Dendritic cell treated with granulocyte-macrophage colony-stimulating factor and Interleukin-4, amounts not matched to agents 40 ng/mL and 50 ng/mL, for 4 days (primary cell): Measurements from ENCODE around the gene TPO.
"Not testable (repeated sequence)": the region's sequence is repeated elsewhere in the genome, so short reads cannot be mapped to it uniquely, and the experiment has no call there.

Source experiments
- H3K27ac Mint-ChIP-seq: one replicate; pipeline ENCODE4 v1.8.0; 2022; ENCODE audit warnings: mild to moderate bottlenecking, mixed read lengths
- H3K27me3 Mint-ChIP-seq: one replicate; pipeline ENCODE4 v1.8.0; 2022; ENCODE audit warnings: mild to moderate bottlenecking, mixed read lengths
- H3K36me3 Mint-ChIP-seq: one replicate; pipeline ENCODE4 v1.8.0; 2022; ENCODE audit warnings: low read depth, mixed read lengths
- H3K4me1 Mint-ChIP-seq: one replicate; pipeline ENCODE4 v1.8.0; 2022; ENCODE audit warnings: low read depth, mixed read lengths
- H3K4me3 Mint-ChIP-seq: one replicate; pipeline ENCODE4 v1.8.0; 2022; ENCODE audit warnings: mild to moderate bottlenecking, moderate library complexity, mixed read lengths
- H3K9me3 Mint-ChIP-seq: one replicate; pipeline ENCODE4 v1.8.0; 2022; ENCODE audit warnings: mixed read lengths
- intact Hi-C: fragments of 100-400 bp; cut with micrococcal nuclease; formaldehyde crosslinking; loops from one replicate; pipeline ENCODE4 v1.15.0; 2022

The TPO gene

DNA sequence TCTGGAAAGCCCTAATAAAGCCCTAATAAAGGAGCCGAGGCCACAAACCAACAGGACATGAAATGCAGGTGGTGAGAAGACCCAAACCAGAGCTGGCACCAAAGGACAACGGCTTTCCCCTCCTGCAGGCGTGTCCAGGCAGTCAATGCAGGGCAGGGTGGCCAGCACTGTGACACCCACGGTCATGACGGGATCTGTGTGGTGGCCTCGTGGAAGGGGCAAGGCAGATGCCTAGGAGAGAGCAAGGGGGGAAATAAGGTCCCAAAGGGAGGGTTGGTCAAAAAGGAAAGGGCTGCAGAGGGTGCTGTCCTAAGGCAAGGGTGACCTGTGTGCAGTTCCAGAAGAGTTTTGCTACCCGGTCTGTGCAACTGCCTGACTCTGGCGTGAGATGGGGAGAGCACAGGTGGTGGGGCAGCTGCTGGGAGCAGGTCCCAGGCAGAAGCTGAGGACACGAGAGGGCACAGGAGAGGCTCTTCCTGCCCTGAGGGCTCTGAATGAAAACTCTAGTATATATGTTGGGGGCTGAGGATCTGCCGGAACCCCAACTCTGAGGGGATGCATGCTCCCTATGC lies 156.7 kb downstream of the TPO start:
- Mint-ChIP-seq H3K4me1 (no peaks in the 10 kb centered on the region), H3K4me3 (no peak overlapping the region), H3K9me3 (peaks cover 23% of the 10 kb centered on the region), H3K36me3 (no peaks in the 10 kb centered on the region), H3K27ac (no peak overlapping the region), H3K27me3 (peaks cover 2% of the 10 kb centered on the region)
- intact Hi-C loops: no loop called here

GRCh38 chr2:1571477-1572417 lies 158.5 kb downstream of the TPO start:
- Mint-ChIP-seq H3K9me3 (peaks cover 14% of the 10 kb centered on the region), H3K4me3 (no peak overlapping the region), H3K27ac (no peak overlapping the region), H3K4me1 (no peaks in the 10 kb centered on the region), H3K36me3 (no peaks in the 10 kb centered on the region), H3K27me3 (peaks cover 2% of the 10 kb centered on the region)
- intact Hi-C loops: no loop called here

DNA sequence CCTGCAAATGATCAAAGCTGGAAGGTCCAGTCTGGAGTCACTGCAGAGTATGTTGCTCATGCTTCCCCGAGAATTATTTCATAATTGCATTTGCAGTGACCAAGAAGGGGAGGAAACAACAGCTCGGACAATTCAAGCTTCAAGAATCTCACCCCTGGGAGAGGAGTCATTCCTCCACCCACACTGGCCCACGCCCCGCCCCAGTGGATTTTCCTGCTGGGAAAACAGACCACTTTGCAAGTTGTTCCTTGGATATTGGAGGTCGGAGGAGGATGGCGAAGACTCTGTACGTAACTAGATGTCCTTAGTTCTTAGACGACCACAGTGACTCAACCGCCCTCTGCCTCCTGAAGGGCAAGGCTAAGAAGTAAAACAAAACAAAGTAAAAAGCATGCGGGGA lies 159.4 kb downstream of the TPO start:
- Mint-ChIP-seq H3K27me3 (peaks cover 2% of the 10 kb centered on the region), H3K4me1 (no peaks in the 10 kb centered on the region), H3K27ac (no peak overlapping the region), H3K36me3 (no peaks in the 10 kb centered on the region), H3K4me3 (no peak overlapping the region), H3K9me3 (peaks cover 5% of the 10 kb centered on the region)
- intact Hi-C loops: no loop called here

DNA sequence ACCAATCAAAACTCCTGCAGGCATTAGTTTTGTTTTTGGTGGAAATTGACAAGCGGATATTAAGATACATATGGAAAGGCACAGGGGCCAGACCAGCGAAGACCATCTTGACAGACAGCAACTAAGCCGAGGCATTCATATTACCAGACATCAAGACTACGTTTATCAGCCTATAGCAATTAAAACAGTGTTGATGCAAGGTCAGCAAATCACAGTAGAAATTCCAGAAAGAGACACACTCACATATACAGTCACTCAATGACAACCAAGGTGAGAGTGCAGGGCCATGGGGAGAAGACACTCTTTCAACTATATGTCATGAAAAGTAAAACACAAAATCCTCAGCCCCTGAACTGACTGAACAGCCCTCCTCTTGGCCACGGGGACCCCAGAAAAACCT lies 164.6 kb downstream of the TPO start:
- H3K9me3 Mint-ChIP-seq: no peaks in the 10 kb centered on the region
- no peaks in the 10 kb centered on the region for H3K36me3 Mint-ChIP-seq
- peaks cover 2% of the 10 kb centered on the region for H3K27me3 Mint-ChIP-seq
- no peak overlapping the region for H3K27ac Mint-ChIP-seq
- no peaks in the 10 kb centered on the region for H3K4me1 Mint-ChIP-seq
- intact Hi-C loops: no loop called here
- H3K4me3 Mint-ChIP-seq: no peak overlapping the region

GRCh38 chr2:1581257-1581964 lies 168.1 kb downstream of the TPO start:
- H3K9me3 Mint-ChIP-seq, intact Hi-C loops, H3K27me3 Mint-ChIP-seq, H3K4me1 Mint-ChIP-seq, H3K4me3 Mint-ChIP-seq, H3K36me3 Mint-ChIP-seq, H3K27ac Mint-ChIP-seq: not testable (repeated sequence)

- H3K9me3 Mint-ChIP-seq: no peaks in the 10 kb centered on the region
- intact Hi-C loops: no loop called here
- H3K27me3 Mint-ChIP-seq: no peaks in the 10 kb centered on the region
- no peaks in the 10 kb centered on the region for H3K36me3 Mint-ChIP-seq
- no peak overlapping the region for H3K27ac Mint-ChIP-seq
- H3K4me1 Mint-ChIP-seq: no peaks in the 10 kb centered on the region
- no peak overlapping the region for H3K4me3 Mint-ChIP-seq
Measured at GRCh38 chr2:1581965-1582625, 168.8 kb downstream of the TPO start.

- intact Hi-C loops: no loop called here
- Mint-ChIP-seq H3K4me1 (no peaks in the 10 kb centered on the region), H3K9me3 (no peaks in the 10 kb centered on the region), H3K27ac (no peak overlapping the region), H3K4me3 (no peak overlapping the region), H3K36me3 (no peaks in the 10 kb centered on the region), H3K27me3 (no peaks in the 10 kb centered on the region)
Measured at GRCh38 chr2:1582891-1583341, 169.7 kb downstream of the TPO start.

- no peak overlapping the region for H3K27ac Mint-ChIP-seq
- H3K4me1 Mint-ChIP-seq: no peaks in the 10 kb centered on the region
- no peaks in the 10 kb centered on the region for H3K9me3 Mint-ChIP-seq
- H3K4me3 Mint-ChIP-seq: no peak overlapping the region
- intact Hi-C loops: no loop called here
- no peaks in the 10 kb centered on the region for H3K36me3 Mint-ChIP-seq
- no peaks in the 10 kb centered on the region for H3K27me3 Mint-ChIP-seq
Measured at GRCh38 chr2:1584051-1584531, 170.8 kb downstream of the TPO start.

GRCh38 chr2:1584691-1585485 lies 171.6 kb downstream of the TPO start:
- Mint-ChIP-seq H3K4me1 (no peaks in the 10 kb centered on the region), H3K4me3 (no peak overlapping the region), H3K27ac (no peak overlapping the region), H3K9me3 (no peaks in the 10 kb centered on the region), H3K27me3 (no peaks in the 10 kb centered on the region), H3K36me3 (no peaks in the 10 kb centered on the region)
- intact Hi-C loops: no loop called here

DNA sequence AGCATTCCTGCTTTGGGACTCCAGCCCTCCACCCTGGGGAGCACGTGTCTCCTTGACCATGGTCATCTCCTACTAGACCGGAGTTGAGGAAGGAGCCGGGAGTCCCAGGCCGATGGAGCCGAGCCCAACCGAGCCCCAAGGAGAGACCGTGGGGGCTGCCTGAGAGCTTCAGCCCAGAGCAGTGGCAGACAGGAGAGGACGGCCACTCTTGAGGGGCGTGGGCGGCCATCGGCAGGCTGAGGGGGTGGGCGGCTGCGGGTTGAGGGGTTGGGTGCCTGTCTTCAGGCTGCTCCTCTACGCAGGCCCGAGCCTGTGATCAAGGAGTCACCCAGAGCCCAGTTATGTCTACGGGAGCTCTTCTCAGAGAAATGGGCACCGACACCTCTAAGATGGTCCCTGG lies 172.4 kb downstream of the TPO start:
- no peak overlapping the region for H3K27ac Mint-ChIP-seq
- H3K4me1 Mint-ChIP-seq: no peaks in the 10 kb centered on the region
- H3K4me3 Mint-ChIP-seq: no peak overlapping the region
- H3K27me3 Mint-ChIP-seq: no peaks in the 10 kb centered on the region
- intact Hi-C loops: no loop called here
- no peaks in the 10 kb centered on the region for H3K9me3 Mint-ChIP-seq
- H3K36me3 Mint-ChIP-seq: no peaks in the 10 kb centered on the region

- no peaks in the 10 kb centered on the region for H3K4me1 Mint-ChIP-seq
- no peaks in the 10 kb centered on the region for H3K27me3 Mint-ChIP-seq
- intact Hi-C loops: no loop called here
- H3K9me3 Mint-ChIP-seq: no peaks in the 10 kb centered on the region
- H3K4me3 Mint-ChIP-seq: no peak overlapping the region
- no peaks in the 10 kb centered on the region for H3K36me3 Mint-ChIP-seq
- H3K27ac Mint-ChIP-seq: no peak overlapping the region
Measured at GRCh38 chr2:1586251-1586922, 173.1 kb downstream of the TPO start.

DNA sequence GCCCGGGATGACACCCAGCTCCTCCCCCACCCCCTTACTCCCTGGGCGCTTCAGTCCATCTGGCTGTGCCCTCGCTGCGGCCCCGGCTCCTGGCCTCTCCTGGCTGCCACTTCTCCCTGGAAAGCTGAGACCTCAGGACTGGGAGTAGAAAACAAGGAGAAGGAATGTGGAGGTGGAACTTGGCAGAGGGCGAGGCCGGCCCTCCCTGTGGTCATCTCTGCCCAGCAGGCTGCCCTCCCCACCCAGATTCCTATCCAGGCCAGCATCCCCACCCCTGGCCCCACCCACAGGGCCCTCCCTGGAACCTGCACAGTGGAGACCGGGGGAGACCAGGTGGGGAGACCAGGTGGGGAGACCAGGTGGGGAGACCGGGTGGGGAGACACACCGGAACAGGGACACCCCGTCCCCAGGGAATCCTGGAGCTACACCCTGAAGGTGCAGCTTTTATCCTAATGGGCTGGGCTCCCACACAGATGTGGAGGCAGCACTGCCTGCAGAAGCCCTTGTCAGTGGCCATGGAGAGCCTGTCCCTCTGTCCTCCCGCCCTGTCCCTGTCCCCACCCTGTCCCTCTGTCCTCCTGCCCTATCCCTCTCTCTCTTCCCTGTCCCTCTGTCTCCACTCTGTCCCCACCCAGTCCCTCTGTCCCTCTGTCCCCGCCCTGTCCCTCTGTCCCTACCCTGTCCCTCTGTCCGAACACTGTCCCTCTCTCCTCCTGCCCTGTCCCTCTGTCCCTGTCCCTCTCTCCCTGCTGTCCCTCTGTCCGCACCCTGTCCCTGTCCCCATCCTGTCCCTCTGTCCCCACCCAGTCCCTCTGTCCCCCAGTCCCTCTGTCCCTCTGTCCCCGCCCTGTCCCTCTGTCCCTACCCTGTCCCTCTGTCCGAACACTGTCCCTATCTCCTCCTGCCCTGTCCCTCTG lies 173.9 kb downstream of the TPO start:
- Mint-ChIP-seq H3K4me3 (no peak overlapping the region), H3K27me3 (no peaks in the 10 kb centered on the region), H3K4me1 (no peaks in the 10 kb centered on the region), H3K9me3 (no peaks in the 10 kb centered on the region), H3K27ac (no peak overlapping the region), H3K36me3 (no peaks in the 10 kb centered on the region)
- intact Hi-C loops: no loop called here
